Tibial nerve (tissue), 4 donors: ENCODE measurements around the gene CEP128.

Experiments
- EP300 ChIP-seq, 2 donors: sonication (generic); formaldehyde crosslinking; IDR thresholded peaks; one replicate each; pipeline ENCODE4 v1.6.1; 2017; ENCODE audit warnings: antibody characterized with exemption in 2 of 2, mild to moderate bottlenecking in 1 of 2
- POLR2A ChIP-seq, 2 donors: fragments of 450-650 bp; IDR thresholded peaks; one replicate each; pipeline ENCODE4 v1.6.1; 2017; ENCODE audit warnings: antibody characterized with exemption in 2 of 2, mild to moderate bottlenecking in 2 of 2, moderate library complexity in 2 of 2
- TF ChIP-seq, protein P1 (sequence below), 5 experiments: fragments of 200-600 bp in 3 of 5; fragments of 450-650 bp in 2 of 5; sonication (generic) in 3 of 5; IDR thresholded peaks; one replicate each; pipeline ENCODE4 v1.5.1; 2016 to 2019; ENCODE audit warnings: antibody characterized with exemption in 5 of 5, mild to moderate bottlenecking in 3 of 5, moderate library complexity in 2 of 5

DNA sequence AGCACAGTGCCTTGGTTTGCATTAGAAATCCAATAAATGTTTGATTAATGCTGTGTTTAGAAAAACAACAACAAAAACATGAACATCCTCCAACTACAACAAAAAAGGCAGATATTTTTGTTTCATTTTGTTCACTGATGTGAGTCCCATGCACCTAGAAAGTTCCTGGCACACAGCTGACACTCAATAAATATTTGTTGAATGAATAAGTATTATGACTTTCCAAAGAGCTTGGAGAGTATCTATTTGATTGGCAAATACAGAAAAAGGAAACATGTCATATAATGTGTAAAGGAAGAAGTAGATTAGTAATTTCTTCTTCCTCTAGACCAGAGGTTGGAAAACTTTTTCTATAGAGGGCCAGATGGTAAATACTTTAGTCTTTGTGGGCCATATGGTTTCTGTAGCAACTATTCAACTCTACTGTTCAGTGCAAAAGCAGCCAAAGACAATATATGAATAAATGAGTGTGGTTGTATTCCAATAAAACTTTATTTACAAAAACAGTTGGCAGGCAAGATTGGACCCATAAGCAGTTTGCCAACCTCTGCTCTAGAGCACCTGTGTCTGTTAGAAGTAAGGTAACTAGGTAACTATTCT, 417.9 kb downstream of the CEP128 start:
- TF ChIP-seq, protein P1, sequence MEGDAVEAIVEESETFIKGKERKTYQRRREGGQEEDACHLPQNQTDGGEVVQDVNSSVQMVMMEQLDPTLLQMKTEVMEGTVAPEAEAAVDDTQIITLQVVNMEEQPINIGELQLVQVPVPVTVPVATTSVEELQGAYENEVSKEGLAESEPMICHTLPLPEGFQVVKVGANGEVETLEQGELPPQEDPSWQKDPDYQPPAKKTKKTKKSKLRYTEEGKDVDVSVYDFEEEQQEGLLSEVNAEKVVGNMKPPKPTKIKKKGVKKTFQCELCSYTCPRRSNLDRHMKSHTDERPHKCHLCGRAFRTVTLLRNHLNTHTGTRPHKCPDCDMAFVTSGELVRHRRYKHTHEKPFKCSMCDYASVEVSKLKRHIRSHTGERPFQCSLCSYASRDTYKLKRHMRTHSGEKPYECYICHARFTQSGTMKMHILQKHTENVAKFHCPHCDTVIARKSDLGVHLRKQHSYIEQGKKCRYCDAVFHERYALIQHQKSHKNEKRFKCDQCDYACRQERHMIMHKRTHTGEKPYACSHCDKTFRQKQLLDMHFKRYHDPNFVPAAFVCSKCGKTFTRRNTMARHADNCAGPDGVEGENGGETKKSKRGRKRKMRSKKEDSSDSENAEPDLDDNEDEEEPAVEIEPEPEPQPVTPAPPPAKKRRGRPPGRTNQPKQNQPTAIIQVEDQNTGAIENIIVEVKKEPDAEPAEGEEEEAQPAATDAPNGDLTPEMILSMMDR (IDR thresholded peaks at IDR 0.05): no peak
- TF ChIP-seq POLR2A (IDR thresholded peaks at IDR 0.05): no peak
- no peak for TF ChIP-seq EP300 (IDR thresholded peaks at IDR 0.05)
